Subcutaneous adipose tissue (tissue), 4 donors: Measurements from ENCODE around the gene ROPN1B. TPM values are rescaled to one million over a fixed set of nuclear protein-coding genes. Genes with fewer than 3 reads are reported as not detected.
"Not testable (repeated sequence)": the region's sequence is repeated elsewhere in the genome, so short reads cannot be mapped to it uniquely, and the experiment has no call there.

Experiments
- CTCF ChIP-seq: fragments of 450-650 bp; IDR thresholded peaks from one replicate; pipeline ENCODE4 v1.5.1; 2016; ENCODE audit warnings: low read depth, mild to moderate bottlenecking, control low read depth, antibody characterized with exemption, moderate library complexity
- total RNA-seq, 4 donors: library from RNA; depleted of rRNA; stranded (reverse); fragments of >200 nt; gene quantifications; one replicate each; pipeline ENCODE4 v1.1.0, GENCODE V29; 2016

Gene ROPN1B
- not detected for total RNA-seq

- TF ChIP-seq CTCF = not testable (repeated sequence)
Measured at GRCh38 chr3:125968701-125969592, at the start of gene ROPN1B. Gene ROPN1B (plus strand): TSS chr3:125969178. CDS start chr3:125972055, 2,877 bp downstream.

GRCh38 chr3:125957674-125958510, 11.1 kb upstream of the ROPN1B start:
- no peak for TF ChIP-seq CTCF

DNA sequence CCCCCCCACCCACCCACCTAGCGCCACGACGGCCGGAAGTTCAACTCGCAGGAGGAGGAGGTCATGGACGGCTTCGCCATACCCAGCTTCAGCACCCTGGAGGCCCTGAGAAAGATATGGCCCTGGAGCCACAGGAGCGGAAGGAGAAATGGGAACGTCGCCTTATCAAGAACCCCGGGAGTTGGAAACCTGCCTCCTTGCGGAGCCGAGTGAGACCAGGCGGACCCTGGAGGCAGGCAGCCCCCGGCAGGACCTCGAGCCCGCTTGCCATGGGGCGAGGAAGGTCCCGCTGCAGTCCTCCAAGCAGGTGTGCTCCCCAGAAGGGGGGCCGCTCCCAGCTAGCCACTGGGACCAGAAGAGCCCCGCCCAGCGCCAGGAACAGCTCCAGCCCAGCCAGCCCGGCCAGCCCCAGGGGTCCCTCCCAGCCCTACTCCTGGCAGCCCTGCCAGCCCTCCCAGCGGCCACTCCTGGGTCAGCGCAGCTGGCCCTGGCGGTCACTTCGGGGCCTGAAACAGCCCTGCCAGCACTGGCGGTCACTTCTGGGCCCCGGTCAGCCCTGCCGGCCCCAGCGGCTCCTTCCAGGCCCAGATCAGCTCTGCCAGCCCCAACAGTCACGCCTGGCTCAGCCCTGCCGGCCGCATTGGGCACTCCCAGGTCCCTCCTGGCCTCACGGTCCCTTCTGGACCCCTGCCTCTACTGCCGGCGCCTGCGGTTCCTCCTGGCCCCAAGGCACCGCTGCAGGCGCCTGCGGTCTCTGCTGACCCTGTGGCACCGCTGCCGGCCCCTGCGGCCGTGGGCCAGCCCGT, 10.3 kb upstream of the ROPN1B start:
- no peak for TF ChIP-seq CTCF

DNA sequence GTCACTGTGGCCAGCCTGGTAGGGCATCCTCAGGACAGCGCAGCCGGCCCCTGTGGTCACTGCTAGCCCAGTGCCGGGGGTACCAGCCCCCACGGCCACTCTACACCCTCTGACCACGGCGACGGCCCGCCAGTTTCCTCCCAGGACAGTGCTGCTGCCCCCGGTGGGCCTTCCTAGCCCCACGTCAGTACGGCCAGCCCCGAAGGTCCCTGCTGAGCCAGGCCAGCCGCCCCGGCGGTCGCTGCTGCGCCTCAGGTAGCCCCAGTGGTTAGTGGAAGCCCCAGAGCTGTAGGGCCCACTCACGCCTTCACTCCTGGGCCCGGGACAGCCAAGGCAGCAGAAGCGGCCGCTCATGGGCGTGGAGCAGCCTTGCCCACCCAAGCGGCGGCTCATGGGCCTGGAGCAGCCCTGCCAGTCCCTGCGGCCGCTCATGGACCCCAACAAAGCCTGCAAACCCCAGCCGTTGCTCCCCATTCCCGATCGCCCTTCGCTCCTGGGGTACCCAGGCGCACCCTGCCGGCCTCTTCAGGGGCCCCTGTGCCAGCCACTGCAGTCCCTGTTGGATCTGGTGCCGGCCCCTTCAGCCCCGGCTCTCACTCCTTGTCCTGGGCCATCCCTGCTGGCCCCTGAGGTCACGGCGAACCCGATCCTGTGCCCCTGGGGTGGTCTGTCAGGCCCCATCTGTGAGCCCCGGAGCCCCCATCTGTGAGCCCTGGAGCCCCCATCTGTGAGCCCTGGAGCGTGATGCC, 9.5 kb upstream of the ROPN1B start:
- no peak for TF ChIP-seq CTCF

- no peak for TF ChIP-seq CTCF
Measured at GRCh38 chr3:125960066-125960424, 8.9 kb upstream of the ROPN1B start.

GRCh38 chr3:125960456-125961288, 8.3 kb upstream of the ROPN1B start:
- no peak for TF ChIP-seq CTCF
